Fibroblast of the conjunctiva (primary cell): ENCODE results near the gene POGLUT3.

ENCODE experiments used
- DNase-seq: peaks from one replicate; pipeline ENCODE4 v3.0.0-alpha.2; 2010; ENCODE audit warnings: low read depth

The POGLUT3 gene

GRCh38 chr11:108500169-108500568 is 2.0 kb upstream of the POGLUT3 start:
- no peak for DNase-seq

- DNase-seq = no peak
These were observed 728 bp upstream of the POGLUT3 start for GRCh38 chr11:108498816-108499408.

- peak; percentile 98 for DNase-seq
These were observed 703 bp downstream of the POGLUT3 start for GRCh38 chr11:108497317-108498045.

- DNase-seq = no peak
These were observed 1.4 kb downstream of the POGLUT3 start for GRCh38 chr11:108496643-108497256.

GRCh38 chr11:108495326-108495725 is 2.9 kb downstream of the POGLUT3 start:
- no peak for DNase-seq

- no peak for DNase-seq
These were observed 4.0 kb downstream of the POGLUT3 start for GRCh38 chr11:108494182-108494581.

GRCh38 chr11:108491936-108492335 is 6.2 kb downstream of the POGLUT3 start:
- DNase-seq = no peak

- DNase-seq = no peak
These were observed 11.4 kb downstream of the POGLUT3 start for GRCh38 chr11:108486828-108487227.

GRCh38 chr11:108486331-108486730 is 11.9 kb downstream of the POGLUT3 start:
- DNase-seq = no peak

GRCh38 chr11:108483163-108483562 is 15.0 kb downstream of the POGLUT3 start:
- DNase-seq = no peak

- DNase-seq = no peak
These were observed 23.3 kb downstream of the POGLUT3 start for GRCh38 chr11:108474664-108475463.

GRCh38 chr11:108472681-108473080 is 25.5 kb downstream of the POGLUT3 start:
- no peak for DNase-seq

- DNase-seq = no peak
These were observed 29.7 kb downstream of the POGLUT3 start for GRCh38 chr11:108468478-108468864.

GRCh38 chr11:108467091-108467823 is 30.9 kb downstream of the POGLUT3 start, which contains the start of gene C11orf65:
TSS of gene C11orf65 (minus strand) at chr11:108467529. CDS start at chr11:108461559, 5,970 bp downstream.
- peak; percentile 95 for DNase-seq

- no peak for DNase-seq
These were observed 31.8 kb downstream of the POGLUT3 start for GRCh38 chr11:108466405-108466804.

- DNase-seq = no peak
These were observed 44.9 kb downstream of the POGLUT3 start for GRCh38 chr11:108453207-108453835.
